ENCODE results near the gene SYT9. TPM values are rescaled to one million over a fixed set of nuclear protein-coding genes. Genes with fewer than 3 reads are reported as not detected.

SYT9 gene
- total and polyA plus RNA-seq, 2 of the 4 experiments (the other 2 are of a cell fraction), result not detected

GRCh38 chr11:7256943-7257342 is 5.2 kb downstream of the SYT9 start:
- ChIA-PET POLR2A (ENCODE audit: unreplicated experiment) (no interaction called here), CTCF (no interaction called here)
- intact Hi-C loops (cut with micrococcal nuclease), result no loop called here
- dilution Hi-C loops (cut with HindIII; ENCODE audit: low sequenced_read_pairs, unreplicated experiment), result no loop called here
- no peak overlapping the region for H3K18ac ChIP-seq (ENCODE audit: low read depth, low read length)
- H4K5ac ChIP-seq (ENCODE audit: low read depth, low read length), result no peak overlapping the region
- no peaks in the 10 kb centered on the region for H3K79me1 ChIP-seq (ENCODE audit: low read depth in 1 of 2, low read length in 2 of 2)
- no peak overlapping the region for H2AK5ac ChIP-seq (ENCODE audit: low read depth, low read length)
- H3K27ac ChIP-seq (ENCODE audit: insufficient read depth, low read length), result no peak overlapping the region
- H3K4me1 ChIP-seq (ENCODE audit: control insufficient read depth, insufficient read depth, low read length), result no peaks in the 10 kb centered on the region
- H3K9me1 ChIP-seq (ENCODE audit: insufficient read depth, low read length), result no peaks in the 10 kb centered on the region
- no CpG with 5 or more reads among the region's 2 CpGs for WGBS, 2 experiments (ENCODE audit: extremely low coverage in 2 of 2, insufficient read length in 1 of 2)
- no peak overlapping the region for H4K8ac ChIP-seq (ENCODE audit: low read depth in 2 of 2, low read length in 2 of 2)
- TF ChIP-seq SMC3 (IDR thresholded peaks at IDR 0.05; ENCODE audit: low read depth, low read length), result no peak
- H3K27me3 ChIP-seq (ENCODE audit: control insufficient read depth, insufficient read depth, low read length), result peaks cover 17% of the 10 kb centered on the region
- in situ Hi-C loops (cut with MboI; ENCODE audit: low sequenced_read_pairs), result no loop called here
- H3K9ac ChIP-seq (ENCODE audit: low read depth, low read length), result no peak overlapping the region
- H2BK15ac ChIP-seq (ENCODE audit: low read depth, low read length), result no peak overlapping the region
- H2BK5ac ChIP-seq (ENCODE audit: low read depth, low read length, poor library complexity, severe bottlenecking), result no peak overlapping the region
- no peak overlapping the region for H2BK120ac ChIP-seq (ENCODE audit: low read depth, low read length)
- DNase-seq, result no peak
- no peak overlapping the region for H3K56ac ChIP-seq (ENCODE audit: extremely low read depth, insufficient read depth, low read length)
- H2AFZ ChIP-seq (replicated peaks; ENCODE audit: low read length, poor library complexity), result no peak overlapping the region
- H4K20me1 ChIP-seq (ENCODE audit: insufficient read depth, low read length), result no peaks in the 10 kb centered on the region
- H2BK20ac ChIP-seq (ENCODE audit: low read depth, low read length), result no peak overlapping the region
- no peaks in the 10 kb centered on the region for H3K9me3 ChIP-seq (ENCODE audit: control insufficient read depth, insufficient read depth, low read length)
- no peak overlapping the region for H4K91ac ChIP-seq (ENCODE audit: insufficient read depth, low read depth, low read length)
- H3K23ac ChIP-seq (ENCODE audit: low read depth, low read length), result no peak overlapping the region
- no peak overlapping the region for H3K4me2 ChIP-seq (ENCODE audit: low read depth, low read length)
- H3K4me3 ChIP-seq (ENCODE audit: insufficient read depth, low read depth, low read length), result no peak overlapping the region
- H2AK9ac ChIP-seq (replicated peaks; ENCODE audit: low read depth, low read length, poor library complexity), result no peak overlapping the region
- no TSS peak for BruUV-seq (replicated peaks)
- no peak overlapping the region for H3K4ac ChIP-seq (ENCODE audit: low read depth, low read length)
- no peak for ATAC-seq (ENCODE audit: low read depth)
- H3K14ac ChIP-seq (replicated peaks; ENCODE audit: low read depth, low read length), result no peak overlapping the region
- H3K36me3 ChIP-seq (ENCODE audit: control insufficient read depth, insufficient read depth, low read length), result no peaks in the 10 kb centered on the region
